Neural progenitor cell (in vitro differentiated cells): ENCODE data around the gene ERC2.

Source experiments
- CTCF ChIP-seq: fragments of 200-600 bp; sonication (generic); IDR thresholded peaks from 2 replicates; pipeline ENCODE4 v1.5.1; 2017; ENCODE audit warnings: antibody characterized with exemption, mild to moderate bottlenecking
- EZH2 ChIP-seq: fragments of 200-600 bp; sonication (generic); IDR thresholded peaks from 2 replicates; pipeline ENCODE4 v1.6.1; 2017; ENCODE audit warnings: antibody characterized with exemption, mild to moderate bottlenecking, moderate library complexity

DNA sequence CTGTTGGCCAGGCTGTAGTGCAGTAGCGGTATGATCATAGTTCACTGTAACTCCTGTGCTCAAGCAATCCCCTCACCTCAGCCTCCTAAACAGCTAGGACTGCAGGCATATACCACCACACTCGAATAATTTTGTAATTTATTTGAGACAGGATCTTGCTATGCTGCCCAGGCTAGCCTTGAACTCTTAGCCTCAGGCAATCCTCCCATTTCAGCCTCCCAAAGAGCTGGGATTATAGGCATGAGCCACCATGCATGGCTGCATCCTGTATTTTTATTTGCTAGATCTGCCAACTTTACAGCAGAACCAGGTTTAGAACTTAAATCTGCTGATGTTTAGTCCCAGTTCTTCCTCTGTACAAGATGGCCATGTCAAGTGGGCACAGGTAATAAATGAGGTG is 69.6 kb downstream of the ERC2 start:
- TF ChIP-seq EZH2, result no peak
- no peak for TF ChIP-seq CTCF
